Measurements from ENCODE around the gene MSN.
A peak's percentile ranks its signal among the peaks of the same experiment; 100 is the strongest.

Gene MSN

DNA sequence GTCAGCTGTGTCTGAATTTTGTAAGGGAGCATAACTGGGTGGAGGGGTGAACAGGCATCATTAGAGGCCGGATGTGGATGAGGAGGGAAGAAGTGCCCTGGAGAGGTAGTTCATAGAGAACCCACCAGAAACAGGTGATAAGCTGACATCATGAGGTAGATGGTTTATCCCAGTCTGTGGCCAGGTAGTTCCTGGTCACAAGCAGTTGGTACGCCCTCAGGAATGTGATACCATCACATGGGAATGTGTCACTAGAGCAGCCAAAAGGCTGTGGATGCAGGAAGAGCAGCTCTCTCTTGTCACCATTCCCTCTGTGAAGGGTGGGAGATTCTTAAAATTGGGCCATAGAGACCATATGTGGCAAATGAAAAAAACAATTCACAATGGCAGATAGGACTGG is 21.9 kb downstream of the MSN start:
- H3K4me3 Mint-ChIP-seq, result peak overlapping the region; percentile 62
- H3K27ac Mint-ChIP-seq, result peak overlapping the region; percentile 97
- no peaks in the 10 kb centered on the region for H3K27me3 Mint-ChIP-seq
- peaks cover 14% of the 10 kb centered on the region for H3K36me3 Mint-ChIP-seq
- H3K9me3 Mint-ChIP-seq (ENCODE audit: low read depth), result no peaks in the 10 kb centered on the region
- H3K4me1 Mint-ChIP-seq (ENCODE audit: low read depth), result peaks cover 88% of the 10 kb centered on the region

DNA sequence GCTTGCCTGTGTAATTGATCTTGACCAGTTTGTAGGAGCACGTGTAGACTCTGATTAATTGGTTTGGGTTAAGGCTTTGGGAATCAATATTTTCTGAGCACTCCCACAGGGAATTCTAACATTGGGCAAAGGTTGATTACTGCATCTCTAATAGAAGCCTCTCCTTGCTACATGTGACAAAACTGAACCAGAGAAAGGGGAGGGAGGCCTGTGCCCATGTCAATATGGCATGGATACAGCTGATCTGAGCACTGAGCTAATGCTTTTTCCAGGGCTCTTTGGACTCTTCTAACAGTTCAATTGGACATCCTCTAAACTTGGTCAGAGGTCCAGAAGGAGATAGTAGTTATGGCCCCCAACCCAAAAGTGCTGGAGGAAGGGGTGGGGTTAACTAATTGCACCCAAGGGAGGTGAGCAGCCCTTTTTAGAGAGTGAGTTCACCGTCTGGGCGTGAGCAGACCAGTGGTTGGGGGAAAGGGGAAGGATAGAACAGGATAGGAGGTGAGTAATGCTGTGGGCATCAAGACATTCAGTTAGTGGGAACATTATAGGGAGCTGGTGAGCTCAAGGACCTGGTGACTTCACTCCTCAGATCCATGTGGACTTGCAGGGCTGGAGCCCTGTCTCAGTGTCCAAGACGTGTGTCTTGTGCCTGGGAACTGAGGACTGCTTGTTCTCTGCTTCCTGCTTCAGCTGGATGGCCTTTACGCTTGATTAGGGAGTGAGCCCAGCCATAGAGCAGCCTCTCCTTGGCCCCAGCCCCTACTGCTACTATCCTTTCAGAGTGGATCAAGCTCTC is 22.8 kb downstream of the MSN start:
- H3K4me3 Mint-ChIP-seq, result peak overlapping the region; percentile 62
- H3K27me3 Mint-ChIP-seq, result no peaks in the 10 kb centered on the region
- H3K27ac Mint-ChIP-seq, result peak overlapping the region; percentile 97
- H3K4me1 Mint-ChIP-seq (ENCODE audit: low read depth), result peaks cover 91% of the 10 kb centered on the region
- H3K36me3 Mint-ChIP-seq, result peaks cover 16% of the 10 kb centered on the region
- H3K9me3 Mint-ChIP-seq (ENCODE audit: low read depth), result no peaks in the 10 kb centered on the region

DNA sequence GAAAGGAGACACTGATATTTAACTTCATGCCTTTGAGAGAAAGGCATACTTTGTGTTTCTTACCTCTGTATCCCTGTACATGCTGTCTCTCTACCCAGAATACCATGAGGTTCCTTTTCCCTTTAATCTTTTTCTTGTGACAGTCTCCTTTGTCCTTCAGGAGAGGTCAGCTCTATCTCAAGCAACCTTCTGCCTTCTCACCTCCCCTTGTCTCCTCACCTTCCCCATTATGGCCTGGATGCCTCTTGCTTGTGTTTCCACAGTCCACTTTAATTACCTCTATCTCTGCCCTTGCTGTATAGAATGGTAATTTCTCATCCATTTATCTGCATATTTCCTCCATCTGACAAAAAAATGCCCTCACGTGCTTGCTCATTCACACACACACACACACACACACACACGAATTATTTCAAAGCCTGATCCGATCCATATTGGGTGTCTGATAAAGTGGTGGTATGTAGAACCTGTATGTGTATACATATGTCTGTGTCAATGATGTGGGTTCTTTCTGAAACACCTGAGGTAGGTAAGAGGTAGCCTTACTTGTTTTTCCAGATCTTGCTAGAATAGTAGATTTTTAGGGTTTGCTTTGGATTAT is 28.5 kb downstream of the MSN start:
- Mint-ChIP-seq H3K9me3 (ENCODE audit: low read depth) (no peaks in the 10 kb centered on the region), H3K4me3 (peak overlapping the region; percentile 80), H3K27me3 (no peaks in the 10 kb centered on the region), H3K27ac (peak overlapping the region; percentile 99), H3K4me1 (ENCODE audit: low read depth) (peaks cover 83% of the 10 kb centered on the region), H3K36me3 (peaks cover 9% of the 10 kb centered on the region)

DNA sequence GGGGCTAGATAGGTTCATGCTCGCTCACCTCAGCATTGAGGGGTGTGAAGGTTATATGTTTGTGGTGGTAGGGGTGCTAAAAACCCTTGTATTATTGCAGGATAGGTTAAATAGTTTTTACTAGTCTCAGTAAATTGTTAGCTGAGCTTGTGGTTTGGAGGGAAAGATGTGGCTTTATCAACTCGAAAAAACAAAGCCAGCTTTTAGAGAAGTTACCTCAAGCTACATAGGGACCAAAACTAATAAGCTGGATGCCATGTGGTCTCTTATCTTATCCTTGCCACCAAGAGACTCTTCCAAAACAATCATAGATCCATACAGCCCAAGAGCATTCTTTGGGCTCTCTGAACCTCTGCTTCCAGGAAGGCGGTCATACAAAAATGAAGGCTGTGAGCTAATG is 29.2 kb downstream of the MSN start:
- Mint-ChIP-seq H3K27ac (peak overlapping the region; percentile 99), H3K9me3 (ENCODE audit: low read depth) (no peaks in the 10 kb centered on the region), H3K4me3 (peak overlapping the region; percentile 80), H3K36me3 (peaks cover 9% of the 10 kb centered on the region), H3K27me3 (no peaks in the 10 kb centered on the region), H3K4me1 (ENCODE audit: low read depth) (peaks cover 84% of the 10 kb centered on the region)

DNA sequence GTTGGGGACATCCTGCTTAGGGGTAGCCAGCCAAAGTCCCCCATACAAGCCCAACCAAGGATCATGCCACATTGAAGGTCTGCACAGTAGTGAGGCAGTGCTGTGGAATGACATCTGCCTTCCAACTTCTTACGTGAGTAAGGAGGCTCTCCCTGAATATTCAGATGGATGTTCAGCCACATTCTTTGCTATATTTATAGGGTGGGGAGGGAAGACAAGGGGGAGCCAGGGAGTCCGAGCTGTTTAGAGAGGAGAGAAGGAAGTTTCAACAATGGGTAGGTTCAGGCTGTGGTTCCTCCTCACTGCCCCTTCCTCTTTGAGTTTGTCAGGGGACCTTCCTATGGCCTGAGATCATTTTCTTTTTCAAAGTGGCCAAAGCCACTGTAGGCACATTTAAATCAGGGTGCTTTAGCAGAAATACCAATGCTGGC is 29.8 kb downstream of the MSN start:
- peak overlapping the region; percentile 80 for H3K4me3 Mint-ChIP-seq
- H3K9me3 Mint-ChIP-seq (ENCODE audit: low read depth), result no peaks in the 10 kb centered on the region
- peaks cover 7% of the 10 kb centered on the region for H3K36me3 Mint-ChIP-seq
- H3K27ac Mint-ChIP-seq, result peak overlapping the region; percentile 99
- no peaks in the 10 kb centered on the region for H3K27me3 Mint-ChIP-seq
- peaks cover 80% of the 10 kb centered on the region for H3K4me1 Mint-ChIP-seq (ENCODE audit: low read depth)

DNA sequence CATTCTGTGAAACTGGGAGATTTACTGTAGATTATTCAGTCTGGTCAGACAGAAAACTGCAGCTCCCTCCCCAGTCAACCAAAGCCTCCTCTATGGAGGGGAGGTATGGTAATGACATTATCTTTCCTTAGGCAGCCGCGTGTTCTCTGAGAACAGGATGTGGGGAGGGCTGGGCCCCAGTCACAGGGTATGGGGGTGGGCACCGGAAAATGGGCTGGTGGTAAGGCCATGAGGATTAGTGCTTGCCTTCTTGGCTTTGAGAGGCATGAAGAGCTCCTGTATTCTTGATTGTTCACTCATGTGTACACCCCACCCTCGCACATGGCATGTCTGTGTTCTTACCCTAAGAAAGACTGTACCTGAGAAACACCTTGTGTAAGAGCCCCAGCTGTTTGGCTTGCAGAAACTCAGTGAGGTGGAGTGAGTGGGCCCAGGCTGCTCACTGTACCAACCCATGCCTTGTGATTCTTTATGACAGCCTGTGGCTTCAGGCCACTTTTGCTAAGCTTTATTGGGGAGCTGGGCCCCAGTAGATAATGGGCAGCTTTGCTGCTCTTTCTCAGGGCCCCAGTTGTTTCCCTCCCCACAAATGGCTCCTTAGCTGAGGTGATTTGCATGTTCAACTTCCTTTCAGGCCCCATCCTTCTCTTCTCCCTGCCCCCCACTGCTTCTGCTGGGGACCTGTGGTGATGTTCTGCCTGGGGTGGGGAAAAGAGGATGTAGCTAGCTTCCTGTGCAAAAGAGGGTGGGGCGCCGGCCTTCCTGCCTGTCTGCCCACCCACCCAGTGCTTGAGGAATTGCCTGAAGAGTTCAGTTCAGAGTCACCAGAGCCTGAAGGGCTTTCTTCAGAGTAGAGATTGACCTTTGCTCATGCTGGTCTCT is 30.7 kb downstream of the MSN start:
- Mint-ChIP-seq H3K27me3 (no peaks in the 10 kb centered on the region), H3K4me1 (ENCODE audit: low read depth) (peaks cover 83% of the 10 kb centered on the region), H3K27ac (peak overlapping the region; percentile 99), H3K9me3 (ENCODE audit: low read depth) (no peaks in the 10 kb centered on the region), H3K36me3 (peaks cover 5% of the 10 kb centered on the region), H3K4me3 (peak overlapping the region; percentile 80)

DNA sequence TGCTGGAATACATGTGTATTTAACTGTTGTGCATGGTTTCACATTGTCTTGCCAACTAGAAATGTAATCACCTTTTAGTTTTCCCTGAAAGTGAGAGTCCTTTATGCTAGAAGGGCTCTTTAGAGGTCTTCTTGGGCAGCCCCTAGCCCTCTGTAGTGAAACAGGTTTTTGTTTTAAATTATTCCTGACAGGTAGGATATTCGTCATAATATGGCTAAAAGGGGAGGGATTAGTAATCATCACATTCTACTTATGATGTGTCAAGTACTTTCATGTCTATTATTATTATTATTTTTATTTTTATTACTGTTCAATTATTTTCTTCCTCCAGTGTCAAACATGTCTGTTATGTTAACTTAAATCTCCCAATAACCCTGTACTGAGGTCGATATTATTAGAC is 35.5 kb downstream of the MSN start:
- Mint-ChIP-seq H3K36me3 (peaks cover 7% of the 10 kb centered on the region), H3K4me1 (ENCODE audit: low read depth) (peaks cover 85% of the 10 kb centered on the region), H3K4me3 (peak overlapping the region; percentile 74), H3K27ac (peak overlapping the region; percentile 91), H3K27me3 (no peaks in the 10 kb centered on the region), H3K9me3 (ENCODE audit: low read depth) (no peaks in the 10 kb centered on the region)

DNA sequence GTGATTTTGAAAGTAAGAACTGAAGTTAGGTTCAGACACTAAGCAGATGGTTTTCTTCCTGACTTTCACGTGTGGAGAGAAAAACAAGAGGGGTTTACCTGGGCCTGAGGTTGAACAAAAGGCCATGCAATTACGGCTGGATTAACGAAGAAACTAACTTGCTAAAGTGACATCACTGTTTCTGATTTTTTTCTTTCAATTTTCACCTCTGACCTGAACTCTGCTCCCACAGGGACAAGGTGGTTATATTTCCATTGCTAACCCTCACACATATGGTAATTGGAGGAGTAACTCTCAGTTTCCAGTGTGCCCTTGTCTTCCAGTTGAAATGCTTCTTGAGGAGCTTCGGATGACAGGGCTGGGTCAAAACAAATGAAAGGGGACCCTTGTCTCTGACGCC is 38.0 kb downstream of the MSN start:
- Mint-ChIP-seq H3K4me3 (peak overlapping the region; percentile 75), H3K27me3 (no peaks in the 10 kb centered on the region), H3K27ac (peak overlapping the region; percentile 95), H3K9me3 (ENCODE audit: low read depth) (no peaks in the 10 kb centered on the region), H3K36me3 (peaks cover 13% of the 10 kb centered on the region), H3K4me1 (ENCODE audit: low read depth) (peaks cover 75% of the 10 kb centered on the region)

DNA sequence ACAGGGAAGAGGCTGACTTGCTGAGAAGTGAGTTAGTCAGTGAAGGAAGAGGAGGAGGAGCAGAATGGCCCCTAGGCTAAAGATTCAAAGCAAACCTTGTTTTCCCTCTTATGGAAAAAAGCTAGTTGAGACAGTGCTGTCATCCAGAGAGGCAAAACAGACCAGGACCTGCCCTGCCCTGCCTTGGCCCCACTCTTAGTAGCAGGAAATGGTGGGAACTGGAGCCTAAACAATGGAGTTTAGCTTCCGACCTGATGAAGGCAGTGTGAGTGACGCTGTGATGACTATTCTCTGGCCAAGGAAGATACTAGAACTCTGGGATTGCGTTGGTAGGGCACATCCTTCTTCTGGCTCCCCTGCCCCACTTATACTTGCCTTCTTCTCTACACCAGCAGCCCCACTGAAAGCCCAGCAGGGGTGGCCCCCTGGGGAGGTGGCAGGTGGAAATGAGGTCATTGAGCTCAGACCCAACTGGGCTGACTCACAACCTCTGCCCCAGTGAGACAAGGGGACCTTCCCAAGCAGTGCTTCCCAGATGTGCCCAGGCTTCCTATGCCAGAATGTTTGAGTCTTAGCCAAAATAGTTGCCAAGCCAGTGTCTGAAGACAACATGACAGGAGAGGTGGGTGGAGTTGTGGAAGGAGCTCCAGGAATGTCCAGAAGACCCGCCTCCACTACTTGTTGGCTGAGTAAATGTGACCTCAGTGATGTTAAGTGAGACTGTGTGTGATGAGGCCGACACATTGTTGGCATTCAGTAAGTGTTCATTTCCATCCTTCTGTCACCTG is 38.8 kb downstream of the MSN start:
- H3K4me1 Mint-ChIP-seq (ENCODE audit: low read depth), result peaks cover 67% of the 10 kb centered on the region
- H3K9me3 Mint-ChIP-seq (ENCODE audit: low read depth), result no peaks in the 10 kb centered on the region
- H3K36me3 Mint-ChIP-seq, result peaks cover 13% of the 10 kb centered on the region
- no peaks in the 10 kb centered on the region for H3K27me3 Mint-ChIP-seq
- peak overlapping the region; percentile 95 for H3K27ac Mint-ChIP-seq
- peak overlapping the region; percentile 75 for H3K4me3 Mint-ChIP-seq

DNA sequence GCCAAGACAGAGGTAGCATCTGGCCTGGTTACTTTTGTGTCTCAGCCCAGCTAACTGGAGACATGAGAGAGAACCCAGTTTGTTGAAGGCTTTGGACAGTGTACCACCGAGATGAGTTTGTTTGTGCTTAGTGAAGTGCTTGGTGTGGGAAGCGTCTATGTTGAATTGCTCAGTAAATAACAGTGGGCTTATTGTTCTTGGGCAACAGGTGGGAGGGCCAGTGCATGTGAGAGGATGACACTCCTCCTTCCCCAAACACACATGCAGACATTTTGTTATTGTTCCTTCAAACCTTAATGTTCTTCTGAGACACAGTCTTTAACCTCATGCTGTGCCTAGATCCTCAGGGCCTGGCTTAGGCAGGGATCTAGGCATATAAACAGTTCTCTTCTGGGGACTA is 39.7 kb downstream of the MSN start:
- Mint-ChIP-seq H3K27me3 (no peaks in the 10 kb centered on the region), H3K9me3 (ENCODE audit: low read depth) (no peaks in the 10 kb centered on the region), H3K27ac (peak overlapping the region; percentile 95), H3K4me3 (peak overlapping the region; percentile 66), H3K4me1 (ENCODE audit: low read depth) (peaks cover 68% of the 10 kb centered on the region), H3K36me3 (peaks cover 13% of the 10 kb centered on the region)

DNA sequence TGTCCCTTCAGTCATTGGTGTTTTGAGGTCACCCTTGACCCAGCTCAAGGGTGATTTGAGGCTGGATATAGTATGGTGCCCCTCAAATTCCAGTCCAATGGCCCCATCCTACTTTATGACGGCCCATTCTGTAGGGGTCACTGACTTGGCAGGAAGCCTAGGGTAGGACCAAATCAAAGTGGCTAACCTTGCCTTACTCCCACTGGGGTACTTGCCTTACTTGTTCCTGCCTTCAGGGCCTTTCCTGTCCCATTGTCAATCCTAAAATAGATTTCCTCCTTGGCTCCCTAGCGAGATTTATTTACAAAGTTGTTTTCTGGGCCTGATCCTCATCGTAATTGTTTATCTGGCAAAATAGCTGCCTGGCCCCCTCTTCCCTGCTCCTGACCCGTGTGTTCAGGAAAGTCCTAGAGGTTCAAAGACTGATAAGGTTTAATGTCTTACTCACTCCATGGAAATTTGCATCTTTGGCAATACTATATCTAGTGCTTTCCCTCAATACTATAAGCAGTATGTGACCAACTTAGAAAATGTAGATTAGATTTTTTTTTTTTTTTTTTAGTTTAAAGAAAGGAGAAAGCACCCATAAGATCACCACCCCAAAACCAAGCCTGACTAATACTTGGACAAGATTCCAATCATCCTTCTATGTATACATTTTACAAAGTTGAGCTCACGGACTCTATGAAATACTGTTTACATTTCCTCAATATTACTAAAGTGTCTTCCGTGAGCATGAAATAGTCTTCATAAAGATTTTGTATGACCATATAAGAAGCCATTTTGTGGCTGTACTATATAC is 44.8 kb downstream of the MSN start:
- peak overlapping the region; percentile 83 for H3K27ac Mint-ChIP-seq
- H3K27me3 Mint-ChIP-seq, result no peaks in the 10 kb centered on the region
- no peak overlapping the region for H3K4me3 Mint-ChIP-seq
- peaks cover 11% of the 10 kb centered on the region for H3K36me3 Mint-ChIP-seq
- no peaks in the 10 kb centered on the region for H3K9me3 Mint-ChIP-seq (ENCODE audit: low read depth)
- peaks cover 70% of the 10 kb centered on the region for H3K4me1 Mint-ChIP-seq (ENCODE audit: low read depth)

DNA sequence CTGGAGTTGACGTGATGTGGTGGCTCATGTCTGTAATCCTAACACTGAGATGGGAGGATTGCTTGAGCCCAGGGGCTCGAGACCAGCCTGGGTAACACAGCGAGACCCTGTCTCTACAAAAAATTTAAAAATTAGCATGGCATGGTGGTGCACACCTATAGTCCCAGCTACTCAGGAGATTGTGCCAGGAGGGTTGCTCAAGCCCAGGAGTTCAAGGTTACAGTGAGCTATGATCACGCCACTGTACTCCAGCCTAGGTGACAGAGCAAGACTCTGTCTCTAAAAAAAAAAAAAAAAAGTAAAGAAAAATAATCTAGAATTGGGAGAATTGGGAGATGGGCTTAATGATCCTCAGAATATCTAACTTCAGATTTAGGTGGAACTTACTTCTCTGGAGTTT is 51.1 kb downstream of the MSN start:
- Mint-ChIP-seq H3K36me3 (peaks cover 14% of the 10 kb centered on the region), H3K27me3 (no peaks in the 10 kb centered on the region), H3K4me3 (no peak overlapping the region), H3K4me1 (ENCODE audit: low read depth) (peaks cover 94% of the 10 kb centered on the region), H3K27ac (peak overlapping the region; percentile 86), H3K9me3 (ENCODE audit: low read depth) (no peaks in the 10 kb centered on the region)

DNA sequence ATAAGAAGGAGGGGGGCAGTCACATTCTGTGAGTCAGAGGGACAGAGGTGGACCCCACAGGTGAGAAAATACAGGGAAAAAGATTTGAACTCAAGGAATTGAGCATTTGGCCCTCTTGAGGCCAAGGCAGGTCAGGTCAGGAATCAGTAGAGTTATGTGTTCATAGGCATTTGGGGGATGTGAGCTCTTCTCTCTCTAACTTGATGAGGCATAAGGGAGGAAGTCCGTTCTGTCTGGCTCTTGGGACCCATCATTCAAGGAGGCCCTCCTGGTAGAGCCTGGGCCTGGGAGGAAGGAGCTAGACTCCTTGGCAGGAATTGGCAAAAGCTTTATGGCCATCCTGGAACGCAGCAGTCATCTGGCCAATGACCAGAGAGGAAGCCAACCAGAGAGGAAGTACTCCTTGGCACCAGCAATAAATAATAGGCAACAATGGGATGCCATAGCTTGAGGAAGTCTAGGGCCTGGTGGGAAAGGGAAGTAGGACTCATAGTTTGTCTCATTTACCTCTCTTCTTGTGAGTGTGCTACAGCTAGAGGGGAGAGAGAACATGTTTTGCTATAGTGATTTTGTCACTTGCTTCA is 53.0 kb downstream of the MSN start:
- Mint-ChIP-seq H3K9me3 (ENCODE audit: low read depth) (no peaks in the 10 kb centered on the region), H3K36me3 (peaks cover 19% of the 10 kb centered on the region), H3K4me3 (peak overlapping the region; percentile 39)

More for the DNA sequence above, 53.0 kb downstream of the MSN start:
- H3K27me3 Mint-ChIP-seq, result no peaks in the 10 kb centered on the region
- H3K27ac Mint-ChIP-seq, result peak overlapping the region; percentile 86
- H3K4me1 Mint-ChIP-seq (ENCODE audit: low read depth), result peaks cover 91% of the 10 kb centered on the region
